Measurements from ENCODE around the gene VAT1L. TPM values are rescaled to one million over a fixed set of nuclear protein-coding genes. Genes with fewer than 3 reads are reported as not detected.

Gene VAT1L
- total RNA-seq, 1 donor from 2014 or later = 4.8 TPM

DNA sequence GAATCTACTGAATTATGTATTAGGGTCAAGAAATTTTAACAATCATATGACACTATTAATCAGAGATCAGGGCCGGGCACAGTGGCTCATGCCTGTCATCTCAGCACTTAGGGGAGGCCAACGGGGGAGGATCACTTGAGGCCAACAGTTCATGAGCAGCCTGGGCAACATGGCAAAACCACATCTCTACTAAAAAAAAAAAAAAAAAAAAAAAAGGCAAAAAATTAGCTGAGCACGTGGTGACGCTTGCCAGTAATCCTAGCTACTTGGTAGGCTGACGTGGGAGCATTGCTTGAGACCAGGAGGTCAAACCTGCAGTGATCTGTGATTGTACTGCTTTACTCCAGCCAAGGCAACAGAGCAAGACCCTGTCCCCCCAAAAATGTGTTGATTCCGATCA lies 181.5 kb downstream of the VAT1L start:
- Mint-ChIP-seq H3K27ac (ENCODE audit: unreplicated experiment) (no peak overlapping the region), H3K36me3 (ENCODE audit: low read depth) (no peaks in the 10 kb centered on the region), H3K9me3 (peaks cover 2% of the 10 kb centered on the region), H3K27me3 (ENCODE audit: low read depth) (peaks cover 12% of the 10 kb centered on the region), H3K4me1 (peaks cover 23% of the 10 kb centered on the region), H3K4me3 (no peak overlapping the region)
- no peak for DNase-seq (ENCODE audit: low read depth, low spot score)
- TF ChIP-seq, protein P1, sequence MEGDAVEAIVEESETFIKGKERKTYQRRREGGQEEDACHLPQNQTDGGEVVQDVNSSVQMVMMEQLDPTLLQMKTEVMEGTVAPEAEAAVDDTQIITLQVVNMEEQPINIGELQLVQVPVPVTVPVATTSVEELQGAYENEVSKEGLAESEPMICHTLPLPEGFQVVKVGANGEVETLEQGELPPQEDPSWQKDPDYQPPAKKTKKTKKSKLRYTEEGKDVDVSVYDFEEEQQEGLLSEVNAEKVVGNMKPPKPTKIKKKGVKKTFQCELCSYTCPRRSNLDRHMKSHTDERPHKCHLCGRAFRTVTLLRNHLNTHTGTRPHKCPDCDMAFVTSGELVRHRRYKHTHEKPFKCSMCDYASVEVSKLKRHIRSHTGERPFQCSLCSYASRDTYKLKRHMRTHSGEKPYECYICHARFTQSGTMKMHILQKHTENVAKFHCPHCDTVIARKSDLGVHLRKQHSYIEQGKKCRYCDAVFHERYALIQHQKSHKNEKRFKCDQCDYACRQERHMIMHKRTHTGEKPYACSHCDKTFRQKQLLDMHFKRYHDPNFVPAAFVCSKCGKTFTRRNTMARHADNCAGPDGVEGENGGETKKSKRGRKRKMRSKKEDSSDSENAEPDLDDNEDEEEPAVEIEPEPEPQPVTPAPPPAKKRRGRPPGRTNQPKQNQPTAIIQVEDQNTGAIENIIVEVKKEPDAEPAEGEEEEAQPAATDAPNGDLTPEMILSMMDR (conservative IDR thresholded peaks at IDR 0.05) = no peak

DNA sequence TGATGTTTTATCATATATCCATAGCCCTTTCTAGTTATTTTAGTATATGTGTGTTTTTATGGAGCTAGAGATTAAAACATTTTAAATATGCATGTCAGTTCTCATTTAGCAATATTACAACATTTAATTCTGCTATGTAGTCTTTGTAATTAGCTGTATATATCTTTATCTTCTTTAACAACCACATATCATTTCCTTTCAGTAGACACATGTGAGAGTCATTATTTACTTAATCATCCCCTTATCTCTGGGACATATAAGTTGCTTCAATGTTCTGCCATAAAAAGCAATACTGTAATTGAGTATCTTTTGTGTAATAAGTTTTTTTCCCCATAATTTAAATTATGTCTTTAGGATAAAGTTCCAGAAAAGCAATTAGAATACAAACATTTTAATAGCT lies 182.0 kb downstream of the VAT1L start:
- no peak overlapping the region for H3K27ac Mint-ChIP-seq (ENCODE audit: unreplicated experiment)
- DNase-seq (ENCODE audit: low read depth, low spot score) = no peak
- H3K27me3 Mint-ChIP-seq (ENCODE audit: low read depth) = peaks cover 9% of the 10 kb centered on the region
- TF ChIP-seq, protein P1 (conservative IDR thresholded peaks at IDR 0.05) = no peak
- H3K36me3 Mint-ChIP-seq (ENCODE audit: low read depth) = no peaks in the 10 kb centered on the region
- peaks cover 2% of the 10 kb centered on the region for H3K9me3 Mint-ChIP-seq
- no peak overlapping the region for H3K4me3 Mint-ChIP-seq
- H3K4me1 Mint-ChIP-seq = peaks cover 23% of the 10 kb centered on the region

DNA sequence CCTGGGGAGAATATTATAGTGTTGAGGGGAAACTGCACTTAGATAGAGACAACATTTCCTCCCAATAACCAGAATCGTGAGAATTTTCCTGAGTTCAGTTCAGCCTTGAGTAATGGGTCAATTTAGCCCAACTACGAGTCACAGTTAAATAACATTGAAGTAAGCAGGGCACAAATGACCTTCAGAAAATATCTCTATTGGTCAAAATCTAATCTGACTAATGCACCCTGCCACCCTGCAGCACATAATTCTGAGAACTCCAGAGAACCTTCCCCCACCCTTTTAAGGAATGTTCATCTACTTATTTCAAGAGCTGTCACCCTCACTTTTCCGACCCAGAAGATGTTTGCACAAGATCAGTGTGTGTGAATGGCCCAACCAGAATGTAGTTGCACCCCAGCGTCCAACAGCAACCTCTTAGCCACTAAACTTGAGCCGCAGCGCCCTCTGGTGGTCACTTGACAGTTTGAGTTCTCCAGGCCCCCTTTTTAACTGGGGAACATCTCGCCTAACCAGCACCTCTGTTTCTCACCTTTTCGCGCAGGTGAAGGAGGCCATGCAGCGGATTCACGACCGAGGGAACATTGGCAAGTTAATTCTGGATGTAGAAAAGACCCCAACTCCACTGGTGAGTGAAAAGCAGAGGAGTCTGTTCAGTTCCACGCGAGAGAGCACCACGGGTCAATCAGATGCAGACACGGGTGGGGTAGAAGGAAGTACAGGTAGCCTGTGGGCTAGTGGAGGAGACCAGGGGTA lies 183.1 kb downstream of the VAT1L start:
- TF ChIP-seq, protein P1 (conservative IDR thresholded peaks at IDR 0.05) = peak; percentile 88

DNA sequence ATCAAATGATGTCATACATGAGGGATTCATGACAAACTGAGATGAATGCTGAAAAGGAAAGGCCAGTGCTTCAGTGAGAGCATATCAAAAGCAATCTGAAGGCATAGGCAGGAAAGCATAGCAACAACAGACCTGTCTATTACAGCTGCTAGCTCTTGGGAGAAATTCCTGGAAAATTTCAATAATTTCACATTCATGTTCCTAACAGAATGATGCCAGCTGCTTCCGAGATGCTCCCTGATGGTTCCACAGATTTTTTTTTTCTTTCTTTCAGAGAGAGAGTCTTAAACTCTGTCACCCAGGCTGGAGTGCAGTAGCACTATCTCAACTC lies 183.7 kb downstream of the VAT1L start:
- Mint-ChIP-seq H3K36me3 (ENCODE audit: low read depth) (no peaks in the 10 kb centered on the region), H3K27me3 (ENCODE audit: low read depth) (peaks cover 3% of the 10 kb centered on the region), H3K4me3 (no peak overlapping the region), H3K9me3 (peaks cover 2% of the 10 kb centered on the region), H3K27ac (ENCODE audit: unreplicated experiment) (no peak overlapping the region), H3K4me1 (peaks cover 13% of the 10 kb centered on the region)
- no peak for DNase-seq (ENCODE audit: low read depth, low spot score)
- TF ChIP-seq, protein P1 (conservative IDR thresholded peaks at IDR 0.05) = no peak

More for the DNA sequence above, 183.1 kb downstream of the VAT1L start:
- Mint-ChIP-seq H3K27ac (ENCODE audit: unreplicated experiment) (no peak overlapping the region), H3K36me3 (ENCODE audit: low read depth) (no peaks in the 10 kb centered on the region), H3K4me3 (no peak overlapping the region), H3K9me3 (peaks cover 2% of the 10 kb centered on the region), H3K4me1 (peaks cover 18% of the 10 kb centered on the region), H3K27me3 (ENCODE audit: low read depth) (peaks cover 5% of the 10 kb centered on the region)
- peak; percentile 89 for DNase-seq (ENCODE audit: low read depth, low spot score)

DNA sequence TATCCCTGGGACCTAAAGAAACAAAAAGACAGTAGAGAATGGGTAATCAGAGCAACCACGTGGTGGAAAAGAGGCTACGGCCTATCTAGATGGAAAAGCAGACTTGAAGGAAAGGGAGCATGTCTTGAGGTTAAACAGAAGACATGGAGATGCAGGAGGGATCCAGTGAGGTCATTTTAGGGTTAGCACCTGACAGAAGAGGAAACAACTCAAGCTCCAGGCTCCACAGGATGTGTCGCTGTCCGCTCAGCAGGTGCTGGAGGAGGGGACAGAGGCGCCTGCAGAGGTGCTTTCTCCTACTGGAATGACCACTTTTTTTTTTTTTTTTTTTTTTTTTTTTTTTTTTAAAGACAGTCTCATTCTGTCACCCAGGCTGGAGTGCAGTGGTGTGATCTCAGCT lies 186.5 kb downstream of the VAT1L start:
- Mint-ChIP-seq H3K4me3 (no peak overlapping the region), H3K9me3 (peaks cover 2% of the 10 kb centered on the region), H3K27ac (ENCODE audit: unreplicated experiment) (no peak overlapping the region), H3K4me1 (no peaks in the 10 kb centered on the region), H3K36me3 (ENCODE audit: low read depth) (no peaks in the 10 kb centered on the region), H3K27me3 (ENCODE audit: low read depth) (peaks cover 6% of the 10 kb centered on the region)
- TF ChIP-seq, protein P1 (conservative IDR thresholded peaks at IDR 0.05) = no peak
- DNase-seq (ENCODE audit: low read depth, low spot score) = no peak

All from neural crest cell (in vitro differentiated cells).